GM21717 (cell line): ENCODE measurements around the gene LCNL1.
A peak's percentile ranks its signal among the peaks of the same experiment; 100 is the strongest.

Experiments used
- ATAC-seq: cut with Tn5 transposase; IDR thresholded peaks from one replicate; pipeline ENCODE4 v1.9.1; 2021; ENCODE audit warnings: mild to moderate bottlenecking, moderate library complexity; ENCODE audit not compliant: unreplicated experiment

LCNL1 gene

GRCh38 chr9:136982232-136983051 lies at the start of gene LCNL1:
LCNL1 (plus strand) TSS chr9:136982993; CDS start chr9:136983587, 594 bp downstream.
- ATAC-seq = no peak

- ATAC-seq = no peak
These were observed 48.5 kb upstream of the LCNL1 start for GRCh38 chr9:136934277-136934676.

- ATAC-seq = no peak
These were observed 47.1 kb upstream of the LCNL1 start for GRCh38 chr9:136935651-136936050.

GRCh38 chr9:136936645-136937170 lies 46.1 kb upstream of the LCNL1 start:
- no peak for ATAC-seq

GRCh38 chr9:136937186-136938001 lies 45.4 kb upstream of the LCNL1 start:
- no peak for ATAC-seq

GRCh38 chr9:136939431-136939995 lies 43.3 kb upstream of the LCNL1 start:
- no peak for ATAC-seq

- ATAC-seq = no peak
These were observed 42.7 kb upstream of the LCNL1 start for GRCh38 chr9:136939996-136940525.

GRCh38 chr9:136940526-136941230 lies 42.1 kb upstream of the LCNL1 start:
- no peak for ATAC-seq

- ATAC-seq = no peak
These were observed 41.3 kb upstream of the LCNL1 start for GRCh38 chr9:136941231-136942111.

GRCh38 chr9:136942112-136942880 lies 40.5 kb upstream of the LCNL1 start:
- ATAC-seq = no peak

- ATAC-seq = no peak
These were observed 39.9 kb upstream of the LCNL1 start for GRCh38 chr9:136942881-136943230.

GRCh38 chr9:136943291-136944211 lies 39.2 kb upstream of the LCNL1 start:
- no peak for ATAC-seq

GRCh38 chr9:136944212-136944518 lies 38.6 kb upstream of the LCNL1 start:
- ATAC-seq = peak; percentile 17

GRCh38 chr9:136944519-136945332 lies 38.1 kb upstream of the LCNL1 start, which contains the start of the genes C8G and FBXW5:
C8G (plus strand) TSS chr9:136945243; CDS start chr9:136945321, 78 bp downstream.
FBXW5 (minus strand) TSS chr9:136944738; CDS start chr9:136944083, 655 bp downstream.
- peak; percentile 48 for ATAC-seq

- ATAC-seq = no peak
These were observed 37.2 kb upstream of the LCNL1 start for GRCh38 chr9:136945333-136946227.
